A549 (cell line): ENCODE results near the gene HMGB2.

Experiments
- CBX8 ChIP-seq: fragments of 200-600 bp; sonication (generic); IDR thresholded peaks from 2 replicates; pipeline ENCODE4 v1.6.1; 2016
- EP300 ChIP-seq, 2 experiments: fragments of >200 bp; sonication (Bioruptor Twin); formaldehyde crosslinking; IDR thresholded peaks; 2 replicates in 1 of 2; 3 replicates in 1 of 2; pipeline ENCODE4 v1.6.1; 2016 to 2017
- JUN ChIP-seq, 2 experiments: fragments of >200 bp; sonication (Bioruptor Twin); formaldehyde crosslinking; IDR thresholded peaks; 2 replicates in 1 of 2; 3 replicates in 1 of 2; pipeline ENCODE4 v1.6.1; 2016 to 2017
- MAZ ChIP-seq: fragments of 150-350 bp; IDR thresholded peaks from 2 replicates; pipeline ENCODE4 v1.6.1; 2014; ENCODE audit warnings: antibody characterized with exemption, low read depth, low read length, borderline replicate concordance
- POLR2A ChIP-seq: IDR thresholded peaks from 2 replicates; pipeline ENCODE4 v1.6.1; 2012; ENCODE audit warnings: mild to moderate bottlenecking, low read length
- RAD21 ChIP-seq, 2 experiments: fragments of >200 bp in 1 of 2; sonication (Bioruptor Twin) in 1 of 2; formaldehyde crosslinking in 1 of 2; IDR thresholded peaks in 1 of 2; conservative IDR thresholded peaks in 1 of 2; 2 replicates in 1 of 2; 3 replicates in 1 of 2; pipeline ENCODE4 v1.6.1; 2012 to 2018; ENCODE audit warnings: inconsistent platforms in 1 of 2
- ZNF302 ChIP-seq: fragments of 250-450 bp; sonication (Bioruptor Pico); IDR thresholded peaks from 2 replicates; pipeline ENCODE4 v1.9.0; 2021; ENCODE audit warnings: inconsistent platforms, mild to moderate bottlenecking, moderate library complexity
- TF ChIP-seq, protein P1 (sequence below): fragments of >200 bp; sonication (Bioruptor Twin); formaldehyde crosslinking; IDR thresholded peaks from 3 replicates; pipeline ENCODE4 v1.5.1; 2016
- TF ChIP-seq, protein P2 (sequence below): fragments of 200-600 bp; sonication (generic); IDR thresholded peaks from 2 replicates; pipeline ENCODE4 v1.6.1; 2016; ENCODE audit warnings: antibody characterized with exemption, mild to moderate bottlenecking, moderate library complexity
- TF ChIP-seq, protein P3 (sequence below): fragments of 250-450 bp; sonication (Bioruptor Pico); IDR thresholded peaks from 2 replicates; pipeline ENCODE4 v1.5.0; 2021; ENCODE audit warnings: mild to moderate bottlenecking, moderate library complexity, borderline replicate concordance

DNA sequence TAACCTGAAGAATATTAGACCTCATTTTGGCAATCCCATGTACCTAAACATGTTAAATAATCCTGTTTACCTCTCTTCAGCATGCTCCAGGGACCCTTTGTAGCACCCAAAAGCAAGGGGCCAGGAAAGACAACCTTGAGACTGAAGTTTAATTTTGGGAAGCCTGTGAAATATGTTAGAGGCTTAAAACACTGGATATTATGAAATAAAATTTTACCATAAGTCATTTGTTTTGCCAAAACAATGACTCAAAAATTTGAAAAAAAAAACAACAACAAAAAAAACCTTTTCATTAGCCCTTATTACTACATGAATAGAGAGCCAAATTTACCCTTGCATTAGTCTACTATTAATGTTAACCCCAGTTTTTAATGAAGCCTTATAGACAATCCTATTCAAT is 49.7 kb downstream of the HMGB2 start:
- TF ChIP-seq, protein P1, sequence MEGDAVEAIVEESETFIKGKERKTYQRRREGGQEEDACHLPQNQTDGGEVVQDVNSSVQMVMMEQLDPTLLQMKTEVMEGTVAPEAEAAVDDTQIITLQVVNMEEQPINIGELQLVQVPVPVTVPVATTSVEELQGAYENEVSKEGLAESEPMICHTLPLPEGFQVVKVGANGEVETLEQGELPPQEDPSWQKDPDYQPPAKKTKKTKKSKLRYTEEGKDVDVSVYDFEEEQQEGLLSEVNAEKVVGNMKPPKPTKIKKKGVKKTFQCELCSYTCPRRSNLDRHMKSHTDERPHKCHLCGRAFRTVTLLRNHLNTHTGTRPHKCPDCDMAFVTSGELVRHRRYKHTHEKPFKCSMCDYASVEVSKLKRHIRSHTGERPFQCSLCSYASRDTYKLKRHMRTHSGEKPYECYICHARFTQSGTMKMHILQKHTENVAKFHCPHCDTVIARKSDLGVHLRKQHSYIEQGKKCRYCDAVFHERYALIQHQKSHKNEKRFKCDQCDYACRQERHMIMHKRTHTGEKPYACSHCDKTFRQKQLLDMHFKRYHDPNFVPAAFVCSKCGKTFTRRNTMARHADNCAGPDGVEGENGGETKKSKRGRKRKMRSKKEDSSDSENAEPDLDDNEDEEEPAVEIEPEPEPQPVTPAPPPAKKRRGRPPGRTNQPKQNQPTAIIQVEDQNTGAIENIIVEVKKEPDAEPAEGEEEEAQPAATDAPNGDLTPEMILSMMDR: no peak
- TF ChIP-seq MAZ: no peak
- TF ChIP-seq ZNF302 (CRISPR knock-in tag): no peak
- no peak for TF ChIP-seq POLR2A
- TF ChIP-seq RAD21 (conservative IDR thresholded peaks at IDR 0.05 in 1 of 2, IDR thresholded peaks at IDR 0.05 in 1 of 2): no peak
- TF ChIP-seq, protein P2, sequence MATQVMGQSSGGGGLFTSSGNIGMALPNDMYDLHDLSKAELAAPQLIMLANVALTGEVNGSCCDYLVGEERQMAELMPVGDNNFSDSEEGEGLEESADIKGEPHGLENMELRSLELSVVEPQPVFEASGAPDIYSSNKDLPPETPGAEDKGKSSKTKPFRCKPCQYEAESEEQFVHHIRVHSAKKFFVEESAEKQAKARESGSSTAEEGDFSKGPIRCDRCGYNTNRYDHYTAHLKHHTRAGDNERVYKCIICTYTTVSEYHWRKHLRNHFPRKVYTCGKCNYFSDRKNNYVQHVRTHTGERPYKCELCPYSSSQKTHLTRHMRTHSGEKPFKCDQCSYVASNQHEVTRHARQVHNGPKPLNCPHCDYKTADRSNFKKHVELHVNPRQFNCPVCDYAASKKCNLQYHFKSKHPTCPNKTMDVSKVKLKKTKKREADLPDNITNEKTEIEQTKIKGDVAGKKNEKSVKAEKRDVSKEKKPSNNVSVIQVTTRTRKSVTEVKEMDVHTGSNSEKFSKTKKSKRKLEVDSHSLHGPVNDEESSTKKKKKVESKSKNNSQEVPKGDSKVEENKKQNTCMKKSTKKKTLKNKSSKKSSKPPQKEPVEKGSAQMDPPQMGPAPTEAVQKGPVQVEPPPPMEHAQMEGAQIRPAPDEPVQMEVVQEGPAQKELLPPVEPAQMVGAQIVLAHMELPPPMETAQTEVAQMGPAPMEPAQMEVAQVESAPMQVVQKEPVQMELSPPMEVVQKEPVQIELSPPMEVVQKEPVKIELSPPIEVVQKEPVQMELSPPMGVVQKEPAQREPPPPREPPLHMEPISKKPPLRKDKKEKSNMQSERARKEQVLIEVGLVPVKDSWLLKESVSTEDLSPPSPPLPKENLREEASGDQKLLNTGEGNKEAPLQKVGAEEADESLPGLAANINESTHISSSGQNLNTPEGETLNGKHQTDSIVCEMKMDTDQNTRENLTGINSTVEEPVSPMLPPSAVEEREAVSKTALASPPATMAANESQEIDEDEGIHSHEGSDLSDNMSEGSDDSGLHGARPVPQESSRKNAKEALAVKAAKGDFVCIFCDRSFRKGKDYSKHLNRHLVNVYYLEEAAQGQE: no peak
- no peak for TF ChIP-seq EP300 (IDR thresholded peaks at IDR 0.05)
- TF ChIP-seq, protein P3, sequence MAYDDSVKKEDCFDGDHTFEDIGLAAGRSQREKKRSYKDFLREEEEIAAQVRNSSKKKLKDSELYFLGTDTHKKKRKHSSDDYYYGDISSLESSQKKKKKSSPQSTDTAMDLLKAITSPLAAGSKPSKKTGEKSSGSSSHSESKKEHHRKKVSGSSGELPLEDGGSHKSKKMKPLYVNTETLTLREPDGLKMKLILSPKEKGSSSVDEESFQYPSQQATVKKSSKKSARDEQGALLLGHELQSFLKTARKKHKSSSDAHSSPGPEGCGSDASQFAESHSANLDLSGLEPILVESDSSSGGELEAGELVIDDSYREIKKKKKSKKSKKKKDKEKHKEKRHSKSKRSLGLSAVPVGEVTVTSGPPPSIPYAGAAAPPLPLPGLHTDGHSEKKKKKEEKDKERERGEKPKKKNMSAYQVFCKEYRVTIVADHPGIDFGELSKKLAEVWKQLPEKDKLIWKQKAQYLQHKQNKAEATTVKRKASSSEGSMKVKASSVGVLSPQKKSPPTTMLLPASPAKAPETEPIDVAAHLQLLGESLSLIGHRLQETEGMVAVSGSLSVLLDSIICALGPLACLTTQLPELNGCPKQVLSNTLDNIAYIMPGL (CRISPR knock-in tag): no peak
- no peak for TF ChIP-seq CBX8
- no peak for TF ChIP-seq JUN (IDR thresholded peaks at IDR 0.05)
